Measurements from ENCODE around the gene ERG. TPM values are rescaled to one million over a fixed set of nuclear protein-coding genes. Genes with fewer than 3 reads are reported as not detected.

ERG gene
- total RNA-seq, 2 donors from 2014 or later: 2.5 to 6.7 TPM

- DNase-seq: no peak
- no peaks in the 10 kb centered on the region for H3K36me3 ChIP-seq
- intact Hi-C loops (cut with DNase I): no loop called here
- H3K27ac ChIP-seq: no peak overlapping the region
- no peak overlapping the region for H3K9ac ChIP-seq (ENCODE audit: low read depth in 2 of 2, low read length in 2 of 2)
- H3K27me3 ChIP-seq: no peaks in the 10 kb centered on the region
- H3K4me3 ChIP-seq: no peak overlapping the region
- no peaks in the 10 kb centered on the region for H3K4me1 ChIP-seq
- TF ChIP-seq, protein P1, sequence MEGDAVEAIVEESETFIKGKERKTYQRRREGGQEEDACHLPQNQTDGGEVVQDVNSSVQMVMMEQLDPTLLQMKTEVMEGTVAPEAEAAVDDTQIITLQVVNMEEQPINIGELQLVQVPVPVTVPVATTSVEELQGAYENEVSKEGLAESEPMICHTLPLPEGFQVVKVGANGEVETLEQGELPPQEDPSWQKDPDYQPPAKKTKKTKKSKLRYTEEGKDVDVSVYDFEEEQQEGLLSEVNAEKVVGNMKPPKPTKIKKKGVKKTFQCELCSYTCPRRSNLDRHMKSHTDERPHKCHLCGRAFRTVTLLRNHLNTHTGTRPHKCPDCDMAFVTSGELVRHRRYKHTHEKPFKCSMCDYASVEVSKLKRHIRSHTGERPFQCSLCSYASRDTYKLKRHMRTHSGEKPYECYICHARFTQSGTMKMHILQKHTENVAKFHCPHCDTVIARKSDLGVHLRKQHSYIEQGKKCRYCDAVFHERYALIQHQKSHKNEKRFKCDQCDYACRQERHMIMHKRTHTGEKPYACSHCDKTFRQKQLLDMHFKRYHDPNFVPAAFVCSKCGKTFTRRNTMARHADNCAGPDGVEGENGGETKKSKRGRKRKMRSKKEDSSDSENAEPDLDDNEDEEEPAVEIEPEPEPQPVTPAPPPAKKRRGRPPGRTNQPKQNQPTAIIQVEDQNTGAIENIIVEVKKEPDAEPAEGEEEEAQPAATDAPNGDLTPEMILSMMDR (IDR thresholded peaks at IDR 0.05): no peak
- no peaks in the 10 kb centered on the region for H3K9me3 ChIP-seq
Observed at GRCh38 chr21:38479641-38480525, 18.4 kb downstream of the ERG start.

DNA sequence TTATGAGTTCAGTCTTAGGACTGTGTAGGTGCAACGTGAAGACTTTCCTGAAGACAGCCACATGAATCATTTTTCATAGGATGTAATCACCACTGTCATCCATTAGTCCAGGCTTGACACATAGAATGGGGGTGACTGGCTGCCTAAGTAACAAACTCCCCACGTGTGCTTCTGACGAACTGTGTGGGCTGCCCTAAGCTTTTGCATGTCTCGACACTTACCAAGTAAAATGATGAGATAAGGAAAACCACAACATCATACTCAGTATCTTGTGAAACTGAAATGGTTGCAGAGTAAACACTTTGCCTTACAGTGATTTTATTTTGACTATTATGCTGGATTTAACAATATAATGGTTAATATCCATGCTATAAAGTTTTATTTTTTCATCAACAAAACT, 19.5 kb downstream of the ERG start:
- TF ChIP-seq, protein P1 (IDR thresholded peaks at IDR 0.05): no peak
- H3K27me3 ChIP-seq: no peaks in the 10 kb centered on the region
- no peaks in the 10 kb centered on the region for H3K36me3 ChIP-seq
- intact Hi-C loops (cut with DNase I): no loop called here
- H3K4me3 ChIP-seq: no peak overlapping the region
- no peak overlapping the region for H3K9ac ChIP-seq (ENCODE audit: low read depth in 2 of 2, low read length in 2 of 2)
- no peaks in the 10 kb centered on the region for H3K4me1 ChIP-seq
- H3K9me3 ChIP-seq: no peaks in the 10 kb centered on the region
- H3K27ac ChIP-seq: no peak overlapping the region
- no peak for DNase-seq

DNA sequence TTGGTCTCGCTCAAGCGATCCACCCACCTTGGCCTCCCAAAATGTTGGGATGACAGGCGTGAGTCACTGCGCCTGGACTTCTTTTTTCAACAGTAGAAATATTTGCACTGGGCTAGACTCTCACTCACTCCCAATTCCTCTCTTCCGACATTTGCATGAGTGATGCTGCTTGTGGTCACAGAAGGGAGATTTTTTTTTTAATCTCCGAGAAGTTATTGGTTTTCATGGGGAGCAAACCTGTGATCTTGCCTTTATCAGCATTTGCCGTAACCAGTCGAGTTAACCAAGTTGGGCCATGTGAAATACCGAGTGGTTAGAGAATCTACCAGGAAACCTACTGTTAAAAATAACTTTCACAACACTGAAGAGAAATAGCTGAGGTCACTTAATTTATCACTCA, 21.1 kb downstream of the ERG start:
- TF ChIP-seq, protein P1 (IDR thresholded peaks at IDR 0.05): no peak
- Histone ChIP-seq H3K27ac (no peak overlapping the region), H3K9ac (ENCODE audit: low read depth in 2 of 2, low read length in 2 of 2) (no peak overlapping the region), H3K9me3 (no peaks in the 10 kb centered on the region), H3K36me3 (no peaks in the 10 kb centered on the region), H3K27me3 (no peaks in the 10 kb centered on the region), H3K4me3 (no peak overlapping the region), H3K4me1 (no peaks in the 10 kb centered on the region)
- intact Hi-C loops (cut with DNase I): no loop called here
- no peak for DNase-seq

- Histone ChIP-seq H3K27ac (no peak overlapping the region), H3K9ac (ENCODE audit: low read depth in 2 of 2, low read length in 2 of 2) (no peak overlapping the region), H3K27me3 (no peaks in the 10 kb centered on the region), H3K4me3 (no peak overlapping the region), H3K4me1 (no peaks in the 10 kb centered on the region), H3K9me3 (no peaks in the 10 kb centered on the region), H3K36me3 (no peaks in the 10 kb centered on the region)
- intact Hi-C loops (cut with DNase I): no loop called here
- DNase-seq: no peak
- TF ChIP-seq, protein P1 (IDR thresholded peaks at IDR 0.05): no peak
Observed at GRCh38 chr21:38476385-38476784, 21.9 kb downstream of the ERG start.

DNA sequence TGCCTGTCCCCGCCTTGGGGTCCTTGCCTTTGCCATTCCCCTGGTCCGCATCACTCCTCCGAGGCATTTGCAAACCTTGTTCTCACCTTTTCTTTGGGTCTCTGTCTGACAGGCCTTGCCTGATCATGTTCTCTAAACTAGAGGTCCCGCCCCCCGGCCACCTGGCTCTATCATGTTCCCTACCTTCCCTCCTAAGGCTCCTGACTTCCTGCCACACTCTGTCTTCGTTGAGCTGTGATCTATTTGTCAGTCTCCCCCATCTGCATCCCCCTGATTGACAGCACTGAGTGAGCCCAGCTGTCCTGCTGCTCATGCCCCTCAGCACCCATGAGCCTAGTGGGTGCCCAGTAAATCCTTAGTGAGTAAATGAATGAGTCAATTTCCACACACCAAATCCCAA, 22.8 kb downstream of the ERG start:
- no peaks in the 10 kb centered on the region for H3K36me3 ChIP-seq
- DNase-seq: no peak
- no peaks in the 10 kb centered on the region for H3K27me3 ChIP-seq
- H3K4me3 ChIP-seq: no peak overlapping the region
- H3K9ac ChIP-seq (ENCODE audit: low read depth in 2 of 2, low read length in 2 of 2): no peak overlapping the region
- intact Hi-C loops (cut with DNase I): no loop called here
- no peaks in the 10 kb centered on the region for H3K4me1 ChIP-seq
- H3K27ac ChIP-seq: no peak overlapping the region
- no peaks in the 10 kb centered on the region for H3K9me3 ChIP-seq
- TF ChIP-seq, protein P1 (IDR thresholded peaks at IDR 0.05): no peak

Measured in colonic mucosa (tissue), 4 donors.